CD4-positive, alpha-beta T cell (primary cell): ENCODE measurements around the gene HOXA3. TPM values are rescaled to one million over a fixed set of nuclear protein-coding genes. Genes with fewer than 3 reads are reported as not detected.

Experiments
- ATAC-seq: fragments of 200-7000 bp; cut with Tn5 transposase; one replicate; pipeline ENCODE4 v1.10.0; 2022; ENCODE audit warnings: mild to moderate bottlenecking; ENCODE audit not compliant: poor library complexity
- CTCF ChIA-PET: fragments of 350-600 bp; sonication (Branson Sonifier 250); formaldehyde crosslinking; loops from one replicate; lab custom pipeline; 2021; ENCODE audit warnings: antibody characterized with exemption, inconsistent platforms; lab: Charles Lee
- POLR2A ChIA-PET: fragments of 350-600 bp; sonication (Branson Sonifier 250); formaldehyde crosslinking; loops from one replicate; lab custom pipeline; 2021; ENCODE audit warnings: antibody characterized with exemption, inconsistent platforms; lab: Charles Lee
- DNase-seq, 14 experiments: peaks; one replicate each; pipeline ENCODE4 v3.0.0-alpha.2; 2013 to 2020; ENCODE audit warnings: mixed read lengths in 2 of 14
- H3K27ac ChIP-seq, 2 donors: one replicate each; pipeline versions ENCODE4 v1.5.1 to v1.7.0; 2013; ENCODE audit warnings: low read length in 2 of 2, low read depth in 1 of 2, mild to moderate bottlenecking in 1 of 2
- H3K27me3 ChIP-seq, 2 experiments: 1 replicate in 1 of 2; 2 replicates in 1 of 2; pipeline versions ENCODE4 v1.6.1 to v1.7.0; 2013; ENCODE audit warnings: low read length in 2 of 2, control low read depth in 1 of 2, mild to moderate bottlenecking in 1 of 2, moderate library complexity in 1 of 2; ENCODE audit not compliant: insufficient read depth in 2 of 2, control insufficient read depth in 1 of 2
- H3K36me3 ChIP-seq: one replicate; pipeline ENCODE4 v1.6.1; 2013; ENCODE audit warnings: low read length, control low read depth; ENCODE audit not compliant: insufficient read depth
- H3K4me1 ChIP-seq: one replicate; pipeline ENCODE4 v1.6.1; 2013; ENCODE audit warnings: low read length, control low read depth; ENCODE audit not compliant: insufficient read depth
- H3K4me3 ChIP-seq: one replicate; pipeline ENCODE4 v1.5.1; 2013; ENCODE audit warnings: mild to moderate bottlenecking, low read length, moderate library complexity
- H3K9me3 ChIP-seq, 2 experiments: 1 replicate in 1 of 2; 2 replicates in 1 of 2; pipeline versions ENCODE4 v1.6.1 to v1.7.0; 2013; ENCODE audit warnings: low read length in 2 of 2, mild to moderate bottlenecking in 2 of 2, control low read depth in 1 of 2, moderate library complexity in 1 of 2; ENCODE audit not compliant: control insufficient read depth in 1 of 2, insufficient read depth in 1 of 2
- H3K27ac Mint-ChIP-seq: one replicate; pipeline ENCODE4 v1.8.0; 2020; ENCODE audit warnings: mixed read lengths
- H3K27me3 Mint-ChIP-seq: one replicate; pipeline ENCODE4 v1.8.0; 2021; ENCODE audit warnings: mixed read lengths
- H3K36me3 Mint-ChIP-seq: one replicate; pipeline ENCODE4 v1.8.0; 2021; ENCODE audit warnings: low read depth, mixed read lengths
- H3K4me1 Mint-ChIP-seq: one replicate; pipeline ENCODE4 v1.8.0; 2021; ENCODE audit warnings: low read depth, mixed read lengths
- H3K4me3 Mint-ChIP-seq: one replicate; pipeline ENCODE4 v1.8.0; 2020; ENCODE audit warnings: mild to moderate bottlenecking, mixed read lengths
- H3K9me3 Mint-ChIP-seq: one replicate; pipeline ENCODE4 v1.8.0; 2020; ENCODE audit warnings: mixed read lengths
- CTCF ChIP-seq: fragments of 200-600 bp; IDR thresholded peaks from one replicate; pipeline ENCODE4 v1.8.0; 2022; ENCODE audit warnings: antibody characterized with exemption, mild to moderate bottlenecking
- intact Hi-C, 2 experiments: fragments of 100-400 bp; cut with DNase I in 1 of 2; cut with micrococcal nuclease in 1 of 2; formaldehyde crosslinking; loops; one replicate each; pipeline versions ENCODE4 v1.15.1 to v1.9.0; 2023 to 2025; cut with DNase I, micrococcal nuclease
- total RNA-seq, 174 experiments: library from RNA in 2 of 174; stranded (reverse) in 2 of 174; gene quantifications; one replicate each; pipeline ENCODE4 v1.2.3 and lab custom pipeline; 2021 to 2026

The HOXA3 gene
- total RNA-seq, 2 experiments from 2014 or later: not detected

- peaks cover 82 to 89% of the 10 kb centered on the region in 2 experiments for H3K27me3 ChIP-seq
- H3K27ac Mint-ChIP-seq: no peak within 1 kb of the TSS
- no peak within 1 kb of the TSS for H3K27ac ChIP-seq
- peaks cover 89% of the 10 kb centered on the region for H3K27me3 Mint-ChIP-seq
- H3K36me3 ChIP-seq: no peaks in the 10 kb centered on the region
- peak within 1 kb of the TSS; percentile 82 for H3K4me3 Mint-ChIP-seq
- ATAC-seq: peak; percentile 60
- CTCF ChIA-PET: interaction anchor here (1.4 kb wide), 1 partner anchor 11 kb away, joined by 4 read pairs; no protein-coding TSS in a partner anchor
- peak within 1 kb of the TSS; percentile 28 for H3K4me3 ChIP-seq
- peaks cover 47% of the 10 kb centered on the region for H3K4me1 ChIP-seq
- no peak for TF ChIP-seq CTCF
- no peaks in the 10 kb centered on the region for H3K36me3 Mint-ChIP-seq
- H3K4me1 Mint-ChIP-seq: peaks cover 46% of the 10 kb centered on the region
- POLR2A ChIA-PET: interaction anchor here (0.6 to 1.5 kb wide), 3 partner anchors 14 to 1338 kb away, joined by 3 read pairs; no protein-coding TSS in a partner anchor
- H3K9me3 ChIP-seq: peaks cover 0 to 32% of the 10 kb centered on the region in 2 experiments
- DNase-seq: peak in 3 of 14 experiments; percentile 36 to 54 (median 51)
- intact Hi-C loops: loop anchor here (5.0 to 10.0 kb wide), 9 partner anchors 48 to 985 kb away; partner anchors contain the start of genes HIBADH (in 2 of the 2), HOXA3 (in 1 of the 2), JAZF1 (in 1 of the 2) and TAX1BP1 (in 1 of the 2)
- H3K9me3 Mint-ChIP-seq: no peaks in the 10 kb centered on the region
These were observed 47.7 kb upstream of the HOXA3 start, which contains the start of gene HOXA13 for GRCh38 chr7:27199849-27200760. Gene HOXA13 (minus strand): TSS chr7:27200091. CDS start chr7:27200077, 14 bp downstream.

GRCh38 chr7:27198871-27199801 is 46.8 kb upstream of the HOXA3 start:
- no peak overlapping the region for H3K4me3 ChIP-seq
- Mint-ChIP-seq H3K27ac (no peak overlapping the region), H3K4me1 (peaks cover 38% of the 10 kb centered on the region), H3K9me3 (no peaks in the 10 kb centered on the region), H3K36me3 (no peaks in the 10 kb centered on the region), H3K27me3 (peaks cover 89% of the 10 kb centered on the region), H3K4me3 (peak overlapping the region; percentile 26)
- H3K36me3 ChIP-seq: no peaks in the 10 kb centered on the region
- CTCF ChIA-PET: interaction anchor here (1.4 kb wide), 1 partner anchor 12 kb away, joined by 4 read pairs; no protein-coding TSS in a partner anchor
- H3K27me3 ChIP-seq: peaks cover 82 to 89% of the 10 kb centered on the region in 2 experiments
- TF ChIP-seq CTCF: no peak
- ATAC-seq (peak; percentile 19), DNase-seq (peak in 1 of 14 experiments; percentile 39)
- intact Hi-C loops: loop anchor here (5.0 to 10.0 kb wide), 9 partner anchors 47 to 986 kb away; partner anchors contain the start of genes HIBADH (in 2 of the 2), HOXA3 (in 1 of the 2), JAZF1 (in 1 of the 2) and TAX1BP1 (in 1 of the 2)
- peaks cover 40% of the 10 kb centered on the region for H3K4me1 ChIP-seq
- peaks cover 0 to 27% of the 10 kb centered on the region in 2 experiments for H3K9me3 ChIP-seq
- H3K27ac ChIP-seq: no peak overlapping the region
- POLR2A ChIA-PET: interaction anchor here (0.7 to 1.5 kb wide), 4 partner anchors 13 to 1337 kb away, joined by 3 to 4 read pairs (median 3); partner anchors contain the start of gene HIBADH
